NOMO-1 treated with dmso at 0.1 percent for 144 hours (cell line): Measurements from ENCODE around the gene CYP4X1.
"Not testable (repeated sequence)": the region's sequence is repeated elsewhere in the genome, so short reads cannot be mapped to it uniquely, and the experiment has no call there.

ENCODE experiments used
- DNase-seq: peaks from one replicate; lab custom pipeline; 2025; ENCODE audit not compliant: unreplicated experiment; lab: John Stamatoyannopoulos, UW

CYP4X1 gene

GRCh38 chr1:47023268-47024140 is at the start of gene CYP4X1:
CYP4X1 (plus strand) TSS chr1:47023669; CDS start chr1:47023818, 149 bp downstream.
- DNase-seq: no peak

GRCh38 chr1:46983166-46983829 is 40.2 kb upstream of the CYP4X1 start:
- DNase-seq: no peak

- DNase-seq: no peak
Observed at GRCh38 chr1:46983830-46984586, 39.5 kb upstream of the CYP4X1 start.

GRCh38 chr1:46990541-46990940 is 32.9 kb upstream of the CYP4X1 start:
- not testable (repeated sequence) for DNase-seq

- no peak for DNase-seq
Observed at GRCh38 chr1:46991083-46991923, 32.2 kb upstream of the CYP4X1 start.

- no peak for DNase-seq
Observed at GRCh38 chr1:46996659-46997281, 26.7 kb upstream of the CYP4X1 start.

GRCh38 chr1:47002211-47002610 is 21.3 kb upstream of the CYP4X1 start:
- DNase-seq: no peak

GRCh38 chr1:47003896-47004403 is 19.5 kb upstream of the CYP4X1 start:
- no peak for DNase-seq

GRCh38 chr1:47006437-47006836 is 17.0 kb upstream of the CYP4X1 start:
- DNase-seq: not testable (repeated sequence)

GRCh38 chr1:47013293-47013692 is 10.2 kb upstream of the CYP4X1 start:
- no peak for DNase-seq

GRCh38 chr1:47021070-47021469 is 2.4 kb upstream of the CYP4X1 start:
- no peak for DNase-seq

- DNase-seq: no peak
Observed at GRCh38 chr1:47024141-47024801, 802 bp downstream of the CYP4X1 start.

GRCh38 chr1:47030170-47030805 is 6.8 kb downstream of the CYP4X1 start:
- DNase-seq: no peak

GRCh38 chr1:47031059-47031458 is 7.6 kb downstream of the CYP4X1 start:
- DNase-seq: no peak

GRCh38 chr1:47031585-47031984 is 8.1 kb downstream of the CYP4X1 start:
- no peak for DNase-seq

- no peak for DNase-seq
Observed at GRCh38 chr1:47036764-47037163, 13.3 kb downstream of the CYP4X1 start.

GRCh38 chr1:47059376-47059775 is 35.9 kb downstream of the CYP4X1 start:
- no peak for DNase-seq

- DNase-seq: no peak
Observed at GRCh38 chr1:47067097-47067594, 43.7 kb downstream of the CYP4X1 start, which contains the start of gene CYP4Z1. CYP4Z1 (plus strand) TSS chr1:47067231; CDS start chr1:47067491, 260 bp downstream.

- not testable (repeated sequence) for DNase-seq
Observed at GRCh38 chr1:47069080-47069479, 45.6 kb downstream of the CYP4X1 start.
